ENCODE data around the gene NHSL1.

- TF ChIP-seq EZH2 (IDR thresholded peaks at IDR 0.05; ENCODE audit: borderline replicate concordance, low read depth, low read length, severe bottlenecking) (no peak), CTCF (IDR thresholded peaks at IDR 0.05; ENCODE audit: extremely low read depth in 1 of 2, insufficient read depth in 1 of 2, low read depth in 1 of 2, low read length in 2 of 2) (no peak), POLR2A (IDR thresholded peaks at IDR 0.05; ENCODE audit: low read depth, low read length) (no peak)
Observed at GRCh38 chr6:138455746-138456400, 43.4 kb downstream of the NHSL1 start.

Data from endothelial cell of umbilical vein (primary cell).